ENCODE results near the gene ZP2. TPM values are rescaled to one million over a fixed set of nuclear protein-coding genes. Genes with fewer than 3 reads are reported as not detected.

ZP2 gene
- total and polyA plus RNA-seq, 2 of the 4 experiments (the other 2 are of a cell fraction), result not detected

GRCh38 chr16:21239646-21240045 is 28.3 kb upstream of the ZP2 start:
- Histone ChIP-seq H3K18ac (ENCODE audit: low read depth, low read length) (no peak overlapping the region), H2AK5ac (ENCODE audit: low read depth, low read length) (no peak overlapping the region), H2BK20ac (ENCODE audit: low read depth, low read length) (no peak overlapping the region), H3K27ac (ENCODE audit: insufficient read depth, low read length) (no peak overlapping the region), H4K20me1 (ENCODE audit: insufficient read depth, low read length) (no peaks in the 10 kb centered on the region), H2BK5ac (ENCODE audit: low read depth, low read length, poor library complexity, severe bottlenecking) (no peak overlapping the region), H3K56ac (ENCODE audit: extremely low read depth, insufficient read depth, low read length) (no peak overlapping the region), H3K4me1 (ENCODE audit: control insufficient read depth, insufficient read depth, low read length) (no peaks in the 10 kb centered on the region), H3K14ac (replicated peaks; ENCODE audit: low read depth, low read length) (no peak overlapping the region), H4K8ac (ENCODE audit: low read depth in 2 of 2, low read length in 2 of 2) (no peak overlapping the region), H3K27me3 (ENCODE audit: control insufficient read depth, insufficient read depth, low read length) (peaks cover 4% of the 10 kb centered on the region; the same call in 1 of the 2 replicates), H2AFZ (replicated peaks; ENCODE audit: low read length, poor library complexity) (no peak overlapping the region), H3K4ac (ENCODE audit: low read depth, low read length) (no peak overlapping the region), H3K9me3 (ENCODE audit: control insufficient read depth, insufficient read depth, low read length) (no peaks in the 10 kb centered on the region), H3K79me1 (ENCODE audit: low read depth in 1 of 2, low read length in 2 of 2) (no peaks in the 10 kb centered on the region), H3K9ac (ENCODE audit: low read depth, low read length) (no peak overlapping the region), H3K4me3 (ENCODE audit: insufficient read depth, low read depth, low read length) (no peak overlapping the region), H2BK15ac (ENCODE audit: low read depth, low read length) (no peak overlapping the region), H3K4me2 (ENCODE audit: low read depth, low read length) (no peak overlapping the region), H3K9me1 (ENCODE audit: insufficient read depth, low read length) (no peaks in the 10 kb centered on the region), H3K36me3 (ENCODE audit: control insufficient read depth, insufficient read depth, low read length) (no peaks in the 10 kb centered on the region), H3K23ac (ENCODE audit: low read depth, low read length) (no peak overlapping the region), H4K5ac (ENCODE audit: low read depth, low read length) (no peak overlapping the region), H2AK9ac (replicated peaks; ENCODE audit: low read depth, low read length, poor library complexity) (no peak overlapping the region), H4K91ac (ENCODE audit: insufficient read depth, low read depth, low read length) (no peak overlapping the region), H2BK120ac (ENCODE audit: low read depth, low read length) (no peak overlapping the region)
- POLR2A ChIA-PET (ENCODE audit: unreplicated experiment), result interaction anchor here (0.6 kb wide), 1 partner anchor 125 kb away, joined by 4 read pairs; no protein-coding TSS in a partner anchor
- DNase-seq (no peak), ATAC-seq (ENCODE audit: low read depth) (no peak)
- in situ Hi-C loops (cut with MboI; ENCODE audit: low sequenced_read_pairs), result no loop called here
- TF ChIP-seq CHD1 (IDR thresholded peaks at IDR 0.05; ENCODE audit: low read depth, low read length), result no peak
- no peak for TF ChIP-seq RFX5 (IDR thresholded peaks at IDR 0.05; ENCODE audit: low read depth, low read length)
- no peak for TF ChIP-seq FOS (IDR thresholded peaks at IDR 0.05; ENCODE audit: low read depth, low read length)
- TF ChIP-seq BHLHE40 (IDR thresholded peaks at IDR 0.05; ENCODE audit: low read depth, low read length), result no peak
- TF ChIP-seq, protein P1, sequence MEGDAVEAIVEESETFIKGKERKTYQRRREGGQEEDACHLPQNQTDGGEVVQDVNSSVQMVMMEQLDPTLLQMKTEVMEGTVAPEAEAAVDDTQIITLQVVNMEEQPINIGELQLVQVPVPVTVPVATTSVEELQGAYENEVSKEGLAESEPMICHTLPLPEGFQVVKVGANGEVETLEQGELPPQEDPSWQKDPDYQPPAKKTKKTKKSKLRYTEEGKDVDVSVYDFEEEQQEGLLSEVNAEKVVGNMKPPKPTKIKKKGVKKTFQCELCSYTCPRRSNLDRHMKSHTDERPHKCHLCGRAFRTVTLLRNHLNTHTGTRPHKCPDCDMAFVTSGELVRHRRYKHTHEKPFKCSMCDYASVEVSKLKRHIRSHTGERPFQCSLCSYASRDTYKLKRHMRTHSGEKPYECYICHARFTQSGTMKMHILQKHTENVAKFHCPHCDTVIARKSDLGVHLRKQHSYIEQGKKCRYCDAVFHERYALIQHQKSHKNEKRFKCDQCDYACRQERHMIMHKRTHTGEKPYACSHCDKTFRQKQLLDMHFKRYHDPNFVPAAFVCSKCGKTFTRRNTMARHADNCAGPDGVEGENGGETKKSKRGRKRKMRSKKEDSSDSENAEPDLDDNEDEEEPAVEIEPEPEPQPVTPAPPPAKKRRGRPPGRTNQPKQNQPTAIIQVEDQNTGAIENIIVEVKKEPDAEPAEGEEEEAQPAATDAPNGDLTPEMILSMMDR (conservative IDR thresholded peaks at IDR 0.05; ENCODE audit: low read depth, low read length), result no peak
- TF ChIP-seq POLR2A (IDR thresholded peaks at IDR 0.05; ENCODE audit: low read depth, low read length), result no peak
- no peak for TF ChIP-seq MAFK (IDR thresholded peaks at IDR 0.05; ENCODE audit: low read depth, low read length)
- TF ChIP-seq, protein P2, sequence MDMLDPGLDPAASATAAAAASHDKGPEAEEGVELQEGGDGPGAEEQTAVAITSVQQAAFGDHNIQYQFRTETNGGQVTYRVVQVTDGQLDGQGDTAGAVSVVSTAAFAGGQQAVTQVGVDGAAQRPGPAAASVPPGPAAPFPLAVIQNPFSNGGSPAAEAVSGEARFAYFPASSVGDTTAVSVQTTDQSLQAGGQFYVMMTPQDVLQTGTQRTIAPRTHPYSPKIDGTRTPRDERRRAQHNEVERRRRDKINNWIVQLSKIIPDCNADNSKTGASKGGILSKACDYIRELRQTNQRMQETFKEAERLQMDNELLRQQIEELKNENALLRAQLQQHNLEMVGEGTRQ (IDR thresholded peaks at IDR 0.05; ENCODE audit: low read depth, low read length), result no peak
- no peak for TF ChIP-seq CEBPB (IDR thresholded peaks at IDR 0.05; ENCODE audit: low read depth, low read length)
- TF ChIP-seq ELK1 (IDR thresholded peaks at IDR 0.05; ENCODE audit: borderline replicate concordance, low read depth, low read length), result no peak
- no peak for TF ChIP-seq RAD21 (IDR thresholded peaks at IDR 0.05; ENCODE audit: low read length)
- TF ChIP-seq NFE2L2 (IDR thresholded peaks at IDR 0.05; ENCODE audit: low read depth, low read length), result no peak
- TF ChIP-seq RCOR1 (IDR thresholded peaks at IDR 0.05; ENCODE audit: insufficient replicate concordance, low read length), result no peak
- no peak for TF ChIP-seq MXI1 (IDR thresholded peaks at IDR 0.05; ENCODE audit: borderline replicate concordance, low read depth, low read length)
- TF ChIP-seq SMC3 (IDR thresholded peaks at IDR 0.05; ENCODE audit: low read depth, low read length), result no peak
- TF ChIP-seq MAZ (IDR thresholded peaks at IDR 0.05; ENCODE audit: borderline replicate concordance, low read depth, low read length), result no peak
- intact Hi-C loops (cut with micrococcal nuclease), result no loop called here
- CTCF ChIA-PET, result no interaction called here
- dilution Hi-C loops (cut with HindIII; ENCODE audit: low sequenced_read_pairs, unreplicated experiment), result no loop called here
- no TSS peak for BruUV-seq (replicated peaks)
- WGBS, 2 experiments (ENCODE audit: extremely low coverage in 2 of 2, insufficient read length in 1 of 2), result no CpG with 5 or more reads among the region's 4 CpGs
